NT2/D1 (cell line): Measurements from ENCODE around the gene STXBP1.

Experiments used
- DNase-seq: peaks from one replicate; pipeline ENCODE4 v3.0.0-alpha.2; 2011; ENCODE audit warnings: low read depth, low spot score
- H3K27me3 ChIP-seq: 2 replicates; pipeline ENCODE4 v1.6.0; 2011; ENCODE audit warnings: mild to moderate bottlenecking; ENCODE audit not compliant: insufficient read length, insufficient read depth
- H3K36me3 ChIP-seq: 2 replicates; pipeline ENCODE4 v1.6.1; 2011; ENCODE audit warnings: mild to moderate bottlenecking, low read length, mixed read lengths; ENCODE audit not compliant: insufficient read depth, insufficient read length
- H3K4me1 ChIP-seq: 2 replicates; pipeline ENCODE4 v1.5.1; 2011; ENCODE audit not compliant: insufficient read depth, insufficient read length
- H3K4me3 ChIP-seq: 2 replicates; pipeline ENCODE4 v1.5.1; 2011; ENCODE audit warnings: low read depth; ENCODE audit not compliant: insufficient read length
- H3K9ac ChIP-seq: 2 replicates; pipeline ENCODE4 v1.6.0; 2011; ENCODE audit warnings: low read depth; ENCODE audit not compliant: insufficient read length
- H3K9me3 ChIP-seq: 2 replicates; pipeline ENCODE4 v1.5.1; 2011; ENCODE audit warnings: mild to moderate bottlenecking, low read length; ENCODE audit not compliant: insufficient read depth
- SUZ12 ChIP-seq: IDR thresholded peaks from 2 replicates; pipeline ENCODE4 v1.6.1; 2011; ENCODE audit not compliant: insufficient read length, insufficient read depth; ENCODE audit errors: extremely low read depth
- YY1 ChIP-seq: IDR thresholded peaks from 2 replicates; pipeline ENCODE4 v1.6.1; 2011; ENCODE audit not compliant: insufficient read length, insufficient read depth
- ZNF274 ChIP-seq: IDR thresholded peaks from 2 replicates; pipeline ENCODE4 v1.6.1; 2011; ENCODE audit warnings: mild to moderate bottlenecking, low read depth, low read length

Gene STXBP1

DNA sequence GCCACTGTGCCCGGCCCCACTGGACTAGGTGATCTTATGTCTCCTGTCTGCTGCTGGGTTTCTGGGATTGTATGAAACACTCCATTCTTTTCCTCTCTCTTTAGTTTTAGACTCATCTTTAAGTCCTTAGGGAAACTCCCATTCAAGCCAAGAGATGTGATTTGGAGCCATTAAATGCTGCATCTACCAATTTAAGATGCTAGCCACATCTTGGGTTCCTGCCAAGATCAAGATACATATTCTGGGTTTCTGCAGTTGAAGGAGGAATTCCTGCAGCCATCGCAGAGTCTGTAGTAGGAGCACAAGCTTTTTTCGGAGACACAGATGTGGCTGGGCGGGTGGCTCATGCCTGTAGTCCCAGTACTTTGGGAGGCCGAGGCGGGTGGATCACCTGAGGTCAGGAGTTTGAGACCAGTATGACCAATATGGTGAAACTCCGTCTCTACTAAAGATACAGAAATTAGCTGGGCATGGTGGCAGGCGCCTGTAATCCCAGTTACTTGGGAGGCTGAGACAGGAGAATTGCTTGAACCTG, 23.2 kb downstream of the STXBP1 start:
- Histone ChIP-seq H3K9ac (no peak overlapping the region), H3K27me3 (no peaks in the 10 kb centered on the region), H3K9me3 (no peaks in the 10 kb centered on the region), H3K36me3 (no peaks in the 10 kb centered on the region), H3K4me1 (no peaks in the 10 kb centered on the region), H3K4me3 (no peak overlapping the region)
- no peak for DNase-seq
- TF ChIP-seq SUZ12 (no peak), ZNF274 (no peak), YY1 (no peak)

DNA sequence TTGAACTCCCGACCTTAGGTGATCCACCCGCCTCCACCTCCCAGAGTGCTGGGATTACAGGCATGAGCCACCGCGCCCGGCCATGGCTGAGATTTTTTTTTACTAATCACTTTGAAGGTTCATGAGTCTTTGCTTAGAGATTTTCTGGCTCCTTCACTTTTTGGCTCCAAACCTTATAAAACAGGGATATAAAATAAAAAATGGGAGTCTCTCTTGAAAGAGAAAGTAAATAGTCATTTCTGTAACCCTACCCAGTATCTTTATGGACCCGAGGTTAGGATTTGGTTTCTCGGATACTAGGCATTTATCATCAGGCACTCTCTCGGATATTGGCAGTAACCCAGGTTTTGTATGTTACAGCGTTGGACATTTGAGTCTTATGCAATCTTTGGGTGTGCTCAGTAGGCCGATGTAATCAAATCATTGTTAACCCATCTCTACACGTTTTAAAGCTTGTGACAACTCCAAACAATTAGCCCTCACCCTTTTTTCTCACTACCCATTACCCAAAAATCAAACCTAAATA, 25.3 kb downstream of the STXBP1 start:
- Histone ChIP-seq H3K4me1 (no peaks in the 10 kb centered on the region), H3K27me3 (no peaks in the 10 kb centered on the region), H3K9me3 (no peaks in the 10 kb centered on the region), H3K9ac (no peak overlapping the region), H3K4me3 (no peak overlapping the region), H3K36me3 (no peaks in the 10 kb centered on the region)
- DNase-seq, result no peak
- TF ChIP-seq ZNF274 (no peak), YY1 (no peak)

DNA sequence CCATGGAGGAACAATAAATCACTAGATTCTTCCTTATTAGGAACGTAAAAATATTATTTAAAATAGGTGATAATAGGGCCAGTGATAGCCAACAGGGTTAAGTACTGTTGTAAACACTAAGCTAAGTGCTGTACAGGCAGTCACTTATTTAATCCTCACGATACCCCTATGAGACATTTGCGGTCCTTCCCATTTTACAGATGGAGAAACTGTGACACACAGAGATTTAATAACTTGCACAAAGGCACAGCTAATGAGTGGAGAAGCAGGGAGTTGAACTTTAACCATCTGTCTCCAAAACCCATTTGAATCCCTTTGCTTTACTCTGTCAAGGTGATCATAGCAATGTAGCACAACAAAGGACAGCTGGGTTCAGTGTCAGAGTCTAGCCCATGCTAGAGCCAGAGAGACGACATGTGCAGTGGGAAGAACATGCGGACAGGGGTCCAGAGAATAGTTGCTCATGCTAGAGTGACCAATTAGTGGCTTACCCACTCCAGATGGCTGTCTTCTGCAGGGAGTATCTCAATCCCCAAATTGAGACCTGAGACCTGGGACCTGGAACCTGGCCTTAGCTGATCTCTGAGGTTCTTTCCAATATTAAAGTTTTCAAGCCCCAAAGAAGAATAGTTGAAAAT, 28.9 kb downstream of the STXBP1 start:
- H3K27me3 ChIP-seq, result no peaks in the 10 kb centered on the region
- H3K4me1 ChIP-seq, result no peaks in the 10 kb centered on the region
- H3K9me3 ChIP-seq, result no peaks in the 10 kb centered on the region
- H3K9ac ChIP-seq, result no peak overlapping the region
- TF ChIP-seq ZNF274 (no peak), YY1 (no peak)
- DNase-seq, result no peak
- no peak overlapping the region for H3K4me3 ChIP-seq
- no peaks in the 10 kb centered on the region for H3K36me3 ChIP-seq

DNA sequence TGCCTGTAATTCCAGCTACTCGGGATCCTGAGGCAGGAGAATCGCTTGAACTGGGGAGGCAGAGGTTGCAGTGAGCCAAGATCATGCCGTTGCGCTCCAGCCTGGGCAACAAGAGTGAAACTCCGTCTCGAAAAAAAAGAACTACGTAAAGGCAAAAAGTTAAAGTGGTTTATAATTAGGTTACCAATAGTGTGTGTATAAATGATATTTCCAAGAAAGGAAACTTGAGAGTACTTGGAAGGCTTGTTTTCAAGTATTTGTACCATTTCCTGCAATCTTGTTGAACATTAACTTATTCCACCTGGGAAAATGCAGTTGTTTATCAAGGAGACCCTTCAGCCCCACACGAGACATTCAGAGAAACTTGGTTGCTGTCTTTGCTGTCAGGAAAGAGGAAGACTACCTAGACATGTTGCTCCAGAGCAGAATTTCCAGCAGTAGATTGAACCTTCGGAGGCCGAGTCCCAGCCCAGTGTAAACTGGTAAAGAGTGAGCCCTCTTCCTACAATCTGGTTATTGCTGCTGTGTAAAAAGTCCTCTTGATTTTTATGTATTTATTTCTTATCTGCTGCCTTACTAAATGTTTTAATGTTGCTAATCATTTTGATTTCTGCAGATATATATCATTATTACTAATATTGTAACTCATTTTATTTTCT, 30.1 kb downstream of the STXBP1 start:
- TF ChIP-seq YY1 (no peak), ZNF274 (no peak), SUZ12 (no peak)
- H3K9me3 ChIP-seq, result no peaks in the 10 kb centered on the region
- no peak for DNase-seq
- no peaks in the 10 kb centered on the region for H3K4me1 ChIP-seq
- H3K27me3 ChIP-seq, result no peaks in the 10 kb centered on the region
- no peaks in the 10 kb centered on the region for H3K36me3 ChIP-seq
- H3K9ac ChIP-seq, result no peak overlapping the region
- H3K4me3 ChIP-seq, result no peak overlapping the region

DNA sequence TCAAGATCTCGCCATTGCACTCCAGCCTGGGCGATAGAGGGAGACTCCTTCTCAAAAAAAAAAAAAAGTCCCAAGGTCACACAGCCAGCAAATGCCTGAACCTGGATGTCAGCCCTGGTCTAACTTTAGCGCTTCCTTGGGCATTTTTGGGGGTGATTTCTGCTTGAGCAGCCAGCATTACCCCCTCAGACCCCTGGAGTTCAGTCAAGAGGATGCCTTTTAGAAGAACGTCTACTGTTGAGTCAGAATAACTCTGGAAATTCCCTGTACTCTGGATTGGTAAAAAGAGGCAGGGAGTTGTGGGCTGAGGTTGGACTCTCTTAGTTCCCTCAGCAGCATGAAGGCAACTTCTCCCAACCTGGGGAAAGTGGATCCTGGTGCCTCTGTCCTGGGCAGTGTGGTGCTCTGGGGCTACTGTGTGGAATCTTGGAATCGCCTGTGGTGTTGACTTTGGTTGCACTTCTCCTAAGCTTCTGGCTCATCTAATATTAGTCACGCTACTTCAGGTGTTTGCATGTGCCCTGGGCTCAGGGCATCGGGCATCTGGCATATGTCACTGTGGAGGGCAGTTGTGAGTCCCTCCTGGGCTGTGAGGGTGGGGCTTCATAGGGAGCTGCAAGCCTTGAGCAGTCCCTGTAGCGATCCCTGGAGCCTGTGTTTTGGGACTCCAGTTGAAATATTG, 32.2 kb downstream of the STXBP1 start:
- Histone ChIP-seq H3K4me1 (no peaks in the 10 kb centered on the region), H3K9ac (no peak overlapping the region), H3K36me3 (no peaks in the 10 kb centered on the region), H3K4me3 (no peak overlapping the region), H3K27me3 (no peaks in the 10 kb centered on the region), H3K9me3 (no peaks in the 10 kb centered on the region)
- DNase-seq, result no peak
- no peak for TF ChIP-seq ZNF274
- TF ChIP-seq YY1, result no peak
- TF ChIP-seq SUZ12, result no peak

DNA sequence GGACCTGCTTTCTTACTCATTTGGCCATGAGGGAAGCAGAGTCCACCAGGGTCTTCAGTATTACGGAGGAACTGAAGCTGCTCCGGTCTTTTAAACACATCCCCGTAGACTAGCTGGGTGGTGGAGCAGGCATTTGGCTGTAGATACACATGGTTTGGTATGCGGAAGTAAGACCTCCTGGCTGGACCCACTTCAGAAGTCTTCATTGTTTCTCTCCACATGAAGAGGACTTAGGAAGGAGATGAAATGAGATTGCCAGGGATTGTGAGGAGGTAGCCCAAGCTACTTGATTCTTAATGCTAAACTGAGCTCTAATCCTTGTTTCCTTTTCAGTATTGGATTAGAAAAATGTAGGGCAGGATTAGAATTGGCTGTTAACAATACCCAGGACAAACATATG, 32.9 kb downstream of the STXBP1 start:
- no peak for TF ChIP-seq SUZ12
- no peak for TF ChIP-seq YY1
- TF ChIP-seq ZNF274, result no peak
- no peaks in the 10 kb centered on the region for H3K36me3 ChIP-seq
- no peaks in the 10 kb centered on the region for H3K9me3 ChIP-seq
- DNase-seq, result no peak
- no peak overlapping the region for H3K4me3 ChIP-seq
- H3K27me3 ChIP-seq, result no peaks in the 10 kb centered on the region
- H3K4me1 ChIP-seq, result no peaks in the 10 kb centered on the region
- no peak overlapping the region for H3K9ac ChIP-seq

DNA sequence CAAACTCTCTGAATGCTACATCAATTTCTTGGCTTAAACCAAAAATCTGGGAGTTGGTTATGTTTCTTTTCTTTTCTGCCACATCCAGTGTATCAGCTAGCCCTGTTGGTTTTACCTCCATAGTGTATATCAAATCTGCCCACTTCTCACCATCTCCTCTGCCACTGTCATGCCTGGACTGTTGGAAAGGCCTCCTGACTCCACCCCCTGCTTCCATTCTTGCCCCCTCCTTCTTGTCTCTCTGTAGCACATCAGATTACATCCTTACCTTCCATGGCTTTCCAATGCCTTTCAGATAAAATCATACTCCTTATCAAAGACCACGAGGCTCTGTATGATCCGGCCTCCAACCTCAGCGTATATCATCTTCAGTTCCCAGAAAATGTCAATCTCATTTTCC, 35.4 kb downstream of the STXBP1 start:
- H3K36me3 ChIP-seq, result no peaks in the 10 kb centered on the region
- no peak for DNase-seq
- TF ChIP-seq SUZ12, result no peak
- TF ChIP-seq YY1, result no peak
- TF ChIP-seq ZNF274, result no peak
- H3K9me3 ChIP-seq, result no peaks in the 10 kb centered on the region
- H3K4me3 ChIP-seq, result no peak overlapping the region
- no peak overlapping the region for H3K9ac ChIP-seq
- H3K4me1 ChIP-seq, result no peaks in the 10 kb centered on the region
- H3K27me3 ChIP-seq, result no peaks in the 10 kb centered on the region
